ENCODE data around the gene SH2D3C. TPM values are rescaled to one million over a fixed set of nuclear protein-coding genes. Genes with fewer than 3 reads are reported as not detected.
A peak's percentile ranks its signal among the peaks of the same experiment; 100 is the strongest.

Gene SH2D3C
- total and polyA plus RNA-seq, 2 of the 8 experiments (the other 6 are each of a cell fraction or from before 2014, with no cell fraction given), result 6.4 to 8.1 TPM

- Histone ChIP-seq H3K18ac (ENCODE audit: extremely low read depth, low read length) (no peak overlapping the region), H4K20me1 (replicated peaks in 1 of 2; ENCODE audit: control insufficient read depth in 1 of 2, insufficient read depth in 2 of 2, low read length in 2 of 2) (peaks cover 0 to 3% of the 10 kb centered on the region in 2 experiments), H3K9ac (replicated peaks in 1 of 4; ENCODE audit: extremely low read depth in 1 of 4, low read depth in 3 of 4, low read length in 3 of 4) (no peak overlapping the region), H3K23me2 (ENCODE audit: low read depth, low read length) (peaks cover 10% of the 10 kb centered on the region; the same call in 1 of the 2 replicates), H2BK120ac (replicated peaks; ENCODE audit: low read depth, low read length) (no peak overlapping the region), H4K5ac (ENCODE audit: insufficient read length, low read depth, low read length) (no peak overlapping the region), H3K36me3 (ENCODE audit: control insufficient read depth in 2 of 4, insufficient read depth in 4 of 4, low read length in 3 of 4) (no peaks in the 10 kb centered on the region), H3K4me3 (ENCODE audit: extremely low read depth in 1 of 4, insufficient read depth in 2 of 4, low read depth in 3 of 4, low read length in 4 of 4) (peak overlapping the region in 3 of 4 experiments; percentile 22 to 64 (median 48); a peak in 4 of 8 replicates), H2BK20ac (ENCODE audit: low read length) (no peak overlapping the region), H2BK12ac (ENCODE audit: low read depth, low read length) (no peak overlapping the region), H4K8ac (ENCODE audit: extremely low read depth, insufficient read depth, low read length) (peak overlapping the region; percentile 11; the same call in 1 of the 2 replicates), H3K14ac (ENCODE audit: insufficient read length) (no peak overlapping the region), H3K23ac (ENCODE audit: insufficient read length) (no peak overlapping the region), H3K27ac (ENCODE audit: low read depth, low read length) (no peak overlapping the region), H2AFZ (ENCODE audit: low read length) (no peak overlapping the region), H3K4ac (replicated peaks; ENCODE audit: insufficient read length, low read depth, low read length) (no peak overlapping the region), H3K79me1 (ENCODE audit: low read depth, low read length) (no peaks in the 10 kb centered on the region; the same call in 1 of the 2 replicates), H3K79me2 (ENCODE audit: control insufficient read depth in 1 of 2, insufficient read depth in 2 of 2, low read length in 2 of 2) (no peaks in the 10 kb centered on the region), H3K27me3 (replicated peaks in 1 of 4; ENCODE audit: control insufficient read depth in 3 of 4, extremely low read depth in 1 of 4, insufficient read depth in 3 of 4, low read length in 3 of 4) (0 out of 7 replicates have a peak, but pooled peaks cover 0 to 2% (median 0%) of the 10 kb centered on the region in 4 experiments), H3K4me2 (ENCODE audit: insufficient read depth in 1 of 2, low read depth in 2 of 2, low read length in 2 of 2) (peak overlapping the region; percentile 59 to 66), H4K91ac (replicated peaks; ENCODE audit: insufficient read length, low read length) (no peak overlapping the region), H3K9me3 (ENCODE audit: insufficient read depth in 2 of 2, low read depth in 1 of 2, low read length in 1 of 2) (no peaks in the 10 kb centered on the region), H2BK15ac (ENCODE audit: low read length) (no peak overlapping the region; the same call in 1 of the 2 replicates), H2AK5ac (ENCODE audit: low read depth, low read length) (peak overlapping the region; percentile 75; the same call in 1 of the 2 replicates), H3K56ac (replicated peaks; ENCODE audit: insufficient read length, low read depth, low read length) (no peak overlapping the region), H2BK5ac (ENCODE audit: low read depth, low read length) (no peak overlapping the region), H3K4me1 (replicated peaks in 1 of 4; ENCODE audit: control insufficient read depth in 3 of 4, insufficient read depth in 4 of 4, low read length in 3 of 4) (peaks cover 0 to 28% (median 20%) of the 10 kb centered on the region in 4 experiments; a peak in 6 of 7 replicates)
- DNase-seq (ENCODE audit: low read depth in 1 of 2, low spot score in 2 of 2) (no peak), FAIRE-seq (no peak)
- 86% methylated on average over 19 of the region's 19 CpGs; no CpG with 5 or more reads in 1 of the 2 experiments for WGBS, 2 experiments (ENCODE audit: extremely low coverage in 1 of 2, insufficient coverage in 1 of 2, insufficient read length in 1 of 2, insufficient replicate concordance in 2 of 2, low coverage in 1 of 2, low lambda C conversion rate in 2 of 2, missing lambda C conversion rate in 1 of 2)
- ChIA-PET CTCF (ENCODE audit: partially characterized antibody) (interaction anchor here (0.6 to 3.3 kb wide), 8 partner anchors 12 to 1512 kb away, joined by 3 to 24 read pairs (median 3); partner anchors contain the start of genes CDK9 and TOR2A), POLR2A (ENCODE audit: partially characterized antibody) (interaction anchor here (1.0 to 2.7 kb wide), 4 partner anchors 8 to 263 kb away, joined by 3 to 17 read pairs (median 8); partner anchors contain the start of genes CFAP157, LRSAM1 and RPL12)
- TF ChIP-seq KDM1A (IDR thresholded peaks at IDR 0.05; ENCODE audit: borderline replicate concordance, low read length) (no peak), MAFK (IDR thresholded peaks at IDR 0.05; ENCODE audit: low read depth, low read length) (no peak), ZNF274 (IDR thresholded peaks at IDR 0.05; ENCODE audit: borderline replicate concordance, extremely low read depth, low read length) (no peak), E2F6 (IDR thresholded peaks at IDR 0.05) (no peak), GABPA (IDR thresholded peaks at IDR 0.05; ENCODE audit: borderline replicate concordance, insufficient read depth, low read length) (no peak), POLR2AphosphoS5 (IDR thresholded peaks at IDR 0.05; ENCODE audit: low read depth, low read length) (no peak), NRF1 (IDR thresholded peaks at IDR 0.05; ENCODE audit: low read depth, low read length) (no peak), CEBPB (IDR thresholded peaks at IDR 0.05; ENCODE audit: low read depth, low read length) (no peak), CTBP2 (IDR thresholded peaks at IDR 0.05; ENCODE audit: borderline replicate concordance, insufficient read depth, insufficient read length, low read length) (no peak), SUZ12 (IDR thresholded peaks at IDR 0.05; ENCODE audit: low read length) (no peak), TCF12 (IDR thresholded peaks at IDR 0.05; ENCODE audit: low read depth, low read length) (no peak)
Observed at GRCh38 chr9:127714020-127714750, 64.3 kb downstream of the SH2D3C start.
